Endothelial cell of umbilical vein (primary cell): Measurements from ENCODE around the gene TRPC4AP. TPM values are rescaled to one million over a fixed set of nuclear protein-coding genes. Genes with fewer than 3 reads are reported as not detected.

Experiments
- BruUV-seq: library from RNA; stranded (reverse); fragments of 400-500 nt; replicated peaks from 2 replicates; lab custom pipeline; 2021; lab: Mats Ljungman, UMichigan
- CTCF ChIA-PET: fragments of 300-600, 350-600 bp; sonication (Branson Sonifier 250); formaldehyde crosslinking; loops from one replicate; lab custom pipeline; 2021; ENCODE audit warnings: antibody characterized with exemption, inconsistent platforms; lab: Charles Lee
- POLR2A ChIA-PET: fragments of 300-600, 350-600 bp; sonication (Branson Sonifier 250); formaldehyde crosslinking; loops from one replicate; lab custom pipeline; 2021; ENCODE audit warnings: antibody characterized with exemption, inconsistent platforms; lab: Charles Lee
- DNase-seq: peaks from one replicate; pipeline ENCODE4 v3.0.0-alpha.2; 2011; ENCODE audit warnings: low read depth, low spot score
- FAIRE-seq: peaks from 2 replicates; lab custom pipeline; 2011; peaks lifted over from hg19 to GRCh38; lab: Jason Lieb, UNC
- H2AFZ ChIP-seq: 2 replicates; pipeline ENCODE4 v1.6.0; 2012; ENCODE audit warnings: low read depth, low read length, control low read depth, inconsistent platforms
- H3K27ac ChIP-seq: 2 replicates; pipeline ENCODE4 v1.5.1; 2011; ENCODE audit warnings: low read depth, mild to moderate bottlenecking, control low read depth, low read length, moderate library complexity; ENCODE audit not compliant: insufficient read depth
- H3K27me3 ChIP-seq, 2 experiments: 2 replicates each; pipeline versions ENCODE4 v1.6.0 to v1.6.1; 2011; ENCODE audit warnings: low read length in 2 of 2, mixed read lengths in 1 of 2; ENCODE audit not compliant: control insufficient read depth in 2 of 2, insufficient read depth in 2 of 2
- H3K36me3 ChIP-seq, 2 experiments: 2 replicates in 1 of 2; 3 replicates in 1 of 2; pipeline ENCODE4 v1.5.1; 2011; ENCODE audit warnings: low read length in 2 of 2, mild to moderate bottlenecking in 1 of 2, moderate library complexity in 1 of 2; ENCODE audit not compliant: control insufficient read depth in 2 of 2, insufficient read depth in 2 of 2; ENCODE audit errors: extremely low read depth in 1 of 2
- H3K4me1 ChIP-seq: 3 replicates; pipeline ENCODE4 v1.5.1; 2011; ENCODE audit warnings: mild to moderate bottlenecking, low read length; ENCODE audit not compliant: control insufficient read depth, insufficient read depth; ENCODE audit errors: extremely low read depth
- H3K4me2 ChIP-seq: 2 replicates; pipeline ENCODE4 v1.6.1; 2011; ENCODE audit warnings: low read length, control low read depth, mixed read lengths; ENCODE audit not compliant: insufficient read depth
- H3K4me3 ChIP-seq, 3 experiments: fragments of 200-600 bp in 1 of 3; sonication (generic), shearing (Covaris generic) in 1 of 3; replicated peaks in 1 of 3; 2 replicates each; pipeline ENCODE4 v1.5.1; 2011 to 2016; ENCODE audit warnings: control low read depth in 3 of 3, low read length in 3 of 3, mild to moderate bottlenecking in 2 of 3, inconsistent platforms in 1 of 3, low read depth in 1 of 3, moderate library complexity in 1 of 3; ENCODE audit not compliant: insufficient read depth in 1 of 3
- H3K79me2 ChIP-seq: 2 replicates; pipeline ENCODE4 v1.6.0; 2012; ENCODE audit warnings: low read length, inconsistent platforms; ENCODE audit not compliant: control insufficient read depth, insufficient read depth
- H3K9ac ChIP-seq: replicated peaks from 2 replicates; pipeline ENCODE3; 2011; ENCODE audit warnings: low read length, control low read depth; ENCODE audit not compliant: insufficient read depth; ENCODE audit errors: extremely low read depth
- H3K9me1 ChIP-seq: replicated peaks from 3 replicates; pipeline ENCODE4 v1.6.0; 2011; ENCODE audit warnings: mild to moderate bottlenecking, low read length; ENCODE audit not compliant: control insufficient read depth, insufficient read depth; ENCODE audit errors: extremely low read depth
- H3K9me3 ChIP-seq: replicated peaks from 2 replicates; pipeline ENCODE4 v1.5.1; 2012; ENCODE audit warnings: low read length, inconsistent platforms; ENCODE audit not compliant: control insufficient read depth, insufficient read depth
- H4K20me1 ChIP-seq: replicated peaks from 2 replicates; pipeline ENCODE3; 2011; ENCODE audit warnings: mild to moderate bottlenecking, low read length; ENCODE audit not compliant: control insufficient read depth, insufficient read depth; ENCODE audit errors: extremely low read depth
- CTCF ChIP-seq, 2 donors: IDR thresholded peaks; 1 replicate in 1 of 2; 2 replicates in 1 of 2; pipeline ENCODE4 v1.5.1; 2011; ENCODE audit warnings: low read length in 2 of 2, mild to moderate bottlenecking in 2 of 2, moderate library complexity in 2 of 2, control low read depth in 1 of 2, inconsistent platforms in 1 of 2, low read depth in 1 of 2; ENCODE audit not compliant: insufficient read depth in 1 of 2; ENCODE audit errors: extremely low read depth in 1 of 2
- EZH2 ChIP-seq: IDR thresholded peaks from 2 replicates; pipeline ENCODE4 v1.6.1; 2012; ENCODE audit warnings: borderline replicate concordance, low read depth, mild to moderate bottlenecking, moderate library complexity, low read length, inconsistent platforms; ENCODE audit not compliant: severe bottlenecking
- FOS ChIP-seq: IDR thresholded peaks from 2 replicates; pipeline ENCODE4 v1.6.1; 2011; ENCODE audit warnings: mild to moderate bottlenecking, low read length, moderate library complexity, borderline replicate concordance; ENCODE audit not compliant: insufficient read depth
- GATA2 ChIP-seq: IDR thresholded peaks from 2 replicates; pipeline ENCODE4 v1.7.0; 2011; ENCODE audit warnings: low read depth, mild to moderate bottlenecking, moderate library complexity, mixed read lengths, low read length; ENCODE audit not compliant: insufficient read length, insufficient read depth
- JUN ChIP-seq: IDR thresholded peaks from 2 replicates; pipeline ENCODE4 v1.6.1; 2011; ENCODE audit warnings: borderline replicate concordance, low read depth; ENCODE audit not compliant: insufficient read length, insufficient read depth
- MAX ChIP-seq: IDR thresholded peaks from 2 replicates; pipeline ENCODE4 v1.6.1; 2011; ENCODE audit not compliant: insufficient read depth, insufficient read length
- MYC ChIP-seq: IDR thresholded peaks from one replicate; pipeline ENCODE4 v1.6.1; 2011; ENCODE audit warnings: mild to moderate bottlenecking, low read depth, low read length
- POLR2A ChIP-seq: IDR thresholded peaks from 2 replicates; pipeline ENCODE4 v1.6.1; 2012; ENCODE audit warnings: low read depth, mild to moderate bottlenecking, control low read depth, low read length
- POLR2AphosphoS5 ChIP-seq: IDR thresholded peaks from 2 replicates; pipeline ENCODE4 v1.6.1; 2012; ENCODE audit warnings: low read depth, mild to moderate bottlenecking, control low read depth, low read length, moderate library complexity; ENCODE audit not compliant: insufficient read depth
- dilution Hi-C: fragments of 300-500 bp; cut with MboI; formaldehyde crosslinking; loops from one replicate; pipeline ENCODE4 v1.15.0; 2019; ENCODE audit warnings: low sequenced_read_pairs; ENCODE audit not compliant: extremely low pct_ligation_motif_present
- intact Hi-C: fragments of 100-400 bp; cut with micrococcal nuclease; formaldehyde crosslinking; loops from one replicate; pipeline ENCODE4 v1.10.0; 2022
- polyA plus RNA-seq, 4 experiments: library from polyadenylated mRNA; depleted of rRNA in 3 of 4; stranded (reverse) in 3 of 4; unstranded in 1 of 4; fragments of >200 nt; gene quantifications; 2 replicates each; pipeline versions ENCODE4 v1.2.1 to v1.2.3, GENCODE V29; 2011 to 2012; ENCODE audit warnings: missing spikeins in 1 of 4
- total RNA-seq: library from RNA; stranded (reverse); gene quantifications from 2 replicates; pipeline ENCODE4 v1.2.3, GENCODE V29; 2021

Gene TRPC4AP
- total and polyA plus RNA-seq, 2 donors (not counting 3 experiments of a cell fraction or from before 2014, with no cell fraction given), result 89.0 to 103 TPM

GRCh38 chr20:34990231-34990630 lies 102.4 kb downstream of the TRPC4AP start:
- H3K4me1 ChIP-seq, result no peaks in the 10 kb centered on the region
- no peak overlapping the region for H3K4me3 ChIP-seq
- no peak overlapping the region for H2AFZ ChIP-seq
- peaks cover 0 to 1% of the 10 kb centered on the region in 2 experiments for H3K36me3 ChIP-seq
- H3K9me3 ChIP-seq, result no peaks in the 10 kb centered on the region
- TF ChIP-seq GATA2 (no peak), CTCF (IDR thresholded peaks at IDR 0.05; ENCODE audit: extremely low read depth in 1 of 2, insufficient read depth in 1 of 2, low read depth in 1 of 2, low read length in 2 of 2) (no peak), MYC (no peak), JUN (no peak), MAX (no peak), EZH2 (no peak), FOS (no peak), POLR2A (no peak), POLR2AphosphoS5 (no peak)
- DNase-seq (no peak), FAIRE-seq (no peak)
- POLR2A ChIA-PET, result no interaction called here
- BruUV-seq, result no TSS peak
- H3K9ac ChIP-seq, result no peak overlapping the region
- H3K27me3 ChIP-seq, result no peaks in the 10 kb centered on the region
- CTCF ChIA-PET, result interaction anchor here (5.7 kb wide), 1 partner anchor 115 kb away, joined by 71 read pairs; the partner anchor contains the start of genes ACSS2 and GGT7
- no peak overlapping the region for H3K4me2 ChIP-seq
- no peaks in the 10 kb centered on the region for H3K79me2 ChIP-seq
- intact Hi-C loops (no loop called here), dilution Hi-C loops (no loop called here)
- H4K20me1 ChIP-seq, result no peaks in the 10 kb centered on the region
- H3K27ac ChIP-seq, result no peak overlapping the region
- no peaks in the 10 kb centered on the region for H3K9me1 ChIP-seq
